GM19025 (cell line): ENCODE measurements around the gene SEC11C.

Experiments
- ATAC-seq: cut with Tn5 transposase; IDR thresholded peaks from one replicate; pipeline ENCODE4 v1.9.1; 2021; ENCODE audit warnings: mild to moderate bottlenecking, low read depth, moderate library complexity; ENCODE audit not compliant: unreplicated experiment

Gene SEC11C

GRCh38 chr18:59143441-59143840, 3.8 kb downstream of the SEC11C start:
- no peak for ATAC-seq

GRCh38 chr18:59144483-59144882, 4.8 kb downstream of the SEC11C start:
- ATAC-seq, result no peak

GRCh38 chr18:59145055-59145454, 5.4 kb downstream of the SEC11C start:
- ATAC-seq, result no peak

- no peak for ATAC-seq
Observed at GRCh38 chr18:59148192-59148591, 8.5 kb downstream of the SEC11C start.

- ATAC-seq, result no peak
Observed at GRCh38 chr18:59149007-59149406, 9.3 kb downstream of the SEC11C start.

GRCh38 chr18:59149416-59149815, 9.7 kb downstream of the SEC11C start:
- ATAC-seq, result no peak

- ATAC-seq, result no peak
Observed at GRCh38 chr18:59150236-59150635, 10.6 kb downstream of the SEC11C start.

GRCh38 chr18:59155153-59155552, 15.5 kb downstream of the SEC11C start:
- ATAC-seq, result no peak

GRCh38 chr18:59156316-59156715, 16.6 kb downstream of the SEC11C start:
- no peak for ATAC-seq

GRCh38 chr18:59159265-59159664, 19.6 kb downstream of the SEC11C start:
- no peak for ATAC-seq

GRCh38 chr18:59159986-59160385, 20.3 kb downstream of the SEC11C start:
- no peak for ATAC-seq

- no peak for ATAC-seq
Observed at GRCh38 chr18:59172664-59173249, 33.1 kb downstream of the SEC11C start.

- ATAC-seq, result no peak
Observed at GRCh38 chr18:59177485-59177884, 37.8 kb downstream of the SEC11C start.

- ATAC-seq, result no peak
Observed at GRCh38 chr18:59180150-59180845, 40.6 kb downstream of the SEC11C start.

GRCh38 chr18:59182673-59183072, 43.0 kb downstream of the SEC11C start:
- ATAC-seq, result no peak

- no peak for ATAC-seq
Observed at GRCh38 chr18:59189008-59189407, 49.3 kb downstream of the SEC11C start.

- no peak for ATAC-seq
Observed at GRCh38 chr18:59189746-59190145, 50.1 kb downstream of the SEC11C start.

GRCh38 chr18:59196161-59196725, 56.6 kb downstream of the SEC11C start:
- no peak for ATAC-seq

- no peak for ATAC-seq
Observed at GRCh38 chr18:59197636-59198035, 58.0 kb downstream of the SEC11C start.

GRCh38 chr18:59198215-59198614, 58.5 kb downstream of the SEC11C start:
- ATAC-seq, result no peak

GRCh38 chr18:59200787-59201186, 61.1 kb downstream of the SEC11C start:
- ATAC-seq, result no peak

- no peak for ATAC-seq
Observed at GRCh38 chr18:59202258-59202820, 62.7 kb downstream of the SEC11C start.
